ENCODE measurements around the gene MYCN. TPM values are rescaled to one million over a fixed set of nuclear protein-coding genes. Genes with fewer than 3 reads are reported as not detected.

The MYCN gene
- total and polyA plus RNA-seq, 4 donors, result 0.16 to 1.3 TPM; not detected in 2

DNA sequence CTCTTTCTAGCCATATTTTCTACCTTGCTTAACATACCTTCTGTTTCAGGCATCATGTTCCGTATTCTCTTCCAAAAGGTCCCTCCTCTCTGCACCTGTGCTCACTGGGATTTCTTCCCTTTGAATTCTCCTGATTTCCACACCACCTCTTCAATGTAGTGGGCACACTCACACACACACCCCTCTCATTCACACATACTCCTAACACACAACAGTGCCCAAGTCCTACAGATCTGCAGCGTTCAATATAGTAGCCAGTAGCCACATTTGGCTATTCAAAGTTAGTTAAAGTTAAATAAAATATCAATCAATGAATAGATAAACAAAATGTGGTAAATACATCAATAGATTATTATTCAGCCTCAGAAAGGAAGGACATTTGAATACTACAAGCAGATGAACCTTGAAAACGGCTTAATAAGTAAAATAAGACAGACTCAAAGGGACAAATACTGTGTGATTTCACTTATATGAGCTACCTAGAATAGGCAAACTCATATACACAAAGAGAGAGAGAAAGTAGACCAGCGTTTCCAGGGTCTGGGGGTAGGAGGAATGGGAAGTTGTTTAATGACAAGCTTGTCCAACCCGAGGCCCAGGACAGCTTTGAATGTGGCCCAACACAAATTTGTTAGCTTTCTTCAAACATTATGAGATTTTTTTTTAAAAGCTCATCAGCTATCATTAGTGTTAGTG, 34.4 kb downstream of the MYCN start:
- DNase-seq (ENCODE audit: low spot score), result no peak
- Histone ChIP-seq H3K36me3 (ENCODE audit: control insufficient read depth in 4 of 4, insufficient read depth in 3 of 4, low read depth in 1 of 4, low read length in 3 of 4) (no peaks in the 10 kb centered on the region), H3K9ac (ENCODE audit: low read depth in 1 of 2, low read length in 2 of 2) (no peak overlapping the region), H3K9me3 (ENCODE audit: control insufficient read depth in 4 of 4, low read length in 3 of 4) (no peaks in the 10 kb centered on the region), H3K27ac (ENCODE audit: low read depth in 1 of 2, low read length in 2 of 2) (no peak overlapping the region), H3K27me3 (ENCODE audit: control insufficient read depth in 4 of 4, insufficient read depth in 4 of 4, low read length in 3 of 4) (peaks cover 0 to 2% (median 0%) of the 10 kb centered on the region in 4 donors), H3K4me1 (ENCODE audit: control insufficient read depth in 4 of 4, insufficient read depth in 4 of 4, low read length in 3 of 4) (no peaks in the 10 kb centered on the region), H3K4me3 (ENCODE audit: low read depth in 1 of 3, low read length in 3 of 3) (no peak overlapping the region)
- TF ChIP-seq, protein P1, sequence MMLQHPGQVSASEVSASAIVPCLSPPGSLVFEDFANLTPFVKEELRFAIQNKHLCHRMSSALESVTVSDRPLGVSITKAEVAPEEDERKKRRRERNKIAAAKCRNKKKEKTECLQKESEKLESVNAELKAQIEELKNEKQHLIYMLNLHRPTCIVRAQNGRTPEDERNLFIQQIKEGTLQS (IDR thresholded peaks at IDR 0.05), result no peak
- TF ChIP-seq JUND (IDR thresholded peaks at IDR 0.05), result no peak
- no peak for TF ChIP-seq YY1 (IDR thresholded peaks at IDR 0.05)
- no peak for TF ChIP-seq GABPA (IDR thresholded peaks at IDR 0.05 in 1 of 2, conservative IDR thresholded peaks at IDR 0.05 in 1 of 2)
- TF ChIP-seq FOXA2 (IDR thresholded peaks at IDR 0.05), result no peak
- TF ChIP-seq, protein P2, sequence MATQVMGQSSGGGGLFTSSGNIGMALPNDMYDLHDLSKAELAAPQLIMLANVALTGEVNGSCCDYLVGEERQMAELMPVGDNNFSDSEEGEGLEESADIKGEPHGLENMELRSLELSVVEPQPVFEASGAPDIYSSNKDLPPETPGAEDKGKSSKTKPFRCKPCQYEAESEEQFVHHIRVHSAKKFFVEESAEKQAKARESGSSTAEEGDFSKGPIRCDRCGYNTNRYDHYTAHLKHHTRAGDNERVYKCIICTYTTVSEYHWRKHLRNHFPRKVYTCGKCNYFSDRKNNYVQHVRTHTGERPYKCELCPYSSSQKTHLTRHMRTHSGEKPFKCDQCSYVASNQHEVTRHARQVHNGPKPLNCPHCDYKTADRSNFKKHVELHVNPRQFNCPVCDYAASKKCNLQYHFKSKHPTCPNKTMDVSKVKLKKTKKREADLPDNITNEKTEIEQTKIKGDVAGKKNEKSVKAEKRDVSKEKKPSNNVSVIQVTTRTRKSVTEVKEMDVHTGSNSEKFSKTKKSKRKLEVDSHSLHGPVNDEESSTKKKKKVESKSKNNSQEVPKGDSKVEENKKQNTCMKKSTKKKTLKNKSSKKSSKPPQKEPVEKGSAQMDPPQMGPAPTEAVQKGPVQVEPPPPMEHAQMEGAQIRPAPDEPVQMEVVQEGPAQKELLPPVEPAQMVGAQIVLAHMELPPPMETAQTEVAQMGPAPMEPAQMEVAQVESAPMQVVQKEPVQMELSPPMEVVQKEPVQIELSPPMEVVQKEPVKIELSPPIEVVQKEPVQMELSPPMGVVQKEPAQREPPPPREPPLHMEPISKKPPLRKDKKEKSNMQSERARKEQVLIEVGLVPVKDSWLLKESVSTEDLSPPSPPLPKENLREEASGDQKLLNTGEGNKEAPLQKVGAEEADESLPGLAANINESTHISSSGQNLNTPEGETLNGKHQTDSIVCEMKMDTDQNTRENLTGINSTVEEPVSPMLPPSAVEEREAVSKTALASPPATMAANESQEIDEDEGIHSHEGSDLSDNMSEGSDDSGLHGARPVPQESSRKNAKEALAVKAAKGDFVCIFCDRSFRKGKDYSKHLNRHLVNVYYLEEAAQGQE (IDR thresholded peaks at IDR 0.05), result no peak
- TF ChIP-seq HNF4G (IDR thresholded peaks at IDR 0.05), result no peak
- TF ChIP-seq TAF1 (conservative IDR thresholded peaks at IDR 0.05), result no peak
- TF ChIP-seq RAD21 (IDR thresholded peaks at IDR 0.05), result no peak
- TF ChIP-seq, protein P3, sequence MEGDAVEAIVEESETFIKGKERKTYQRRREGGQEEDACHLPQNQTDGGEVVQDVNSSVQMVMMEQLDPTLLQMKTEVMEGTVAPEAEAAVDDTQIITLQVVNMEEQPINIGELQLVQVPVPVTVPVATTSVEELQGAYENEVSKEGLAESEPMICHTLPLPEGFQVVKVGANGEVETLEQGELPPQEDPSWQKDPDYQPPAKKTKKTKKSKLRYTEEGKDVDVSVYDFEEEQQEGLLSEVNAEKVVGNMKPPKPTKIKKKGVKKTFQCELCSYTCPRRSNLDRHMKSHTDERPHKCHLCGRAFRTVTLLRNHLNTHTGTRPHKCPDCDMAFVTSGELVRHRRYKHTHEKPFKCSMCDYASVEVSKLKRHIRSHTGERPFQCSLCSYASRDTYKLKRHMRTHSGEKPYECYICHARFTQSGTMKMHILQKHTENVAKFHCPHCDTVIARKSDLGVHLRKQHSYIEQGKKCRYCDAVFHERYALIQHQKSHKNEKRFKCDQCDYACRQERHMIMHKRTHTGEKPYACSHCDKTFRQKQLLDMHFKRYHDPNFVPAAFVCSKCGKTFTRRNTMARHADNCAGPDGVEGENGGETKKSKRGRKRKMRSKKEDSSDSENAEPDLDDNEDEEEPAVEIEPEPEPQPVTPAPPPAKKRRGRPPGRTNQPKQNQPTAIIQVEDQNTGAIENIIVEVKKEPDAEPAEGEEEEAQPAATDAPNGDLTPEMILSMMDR (IDR thresholded peaks at IDR 0.05; ENCODE audit: low read depth, low read length, missing input control), result no peak
- TF ChIP-seq, protein P4, sequence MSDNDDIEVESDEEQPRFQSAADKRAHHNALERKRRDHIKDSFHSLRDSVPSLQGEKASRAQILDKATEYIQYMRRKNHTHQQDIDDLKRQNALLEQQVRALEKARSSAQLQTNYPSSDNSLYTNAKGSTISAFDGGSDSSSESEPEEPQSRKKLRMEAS (IDR thresholded peaks at IDR 0.05), result no peak
- TF ChIP-seq, protein P5, sequence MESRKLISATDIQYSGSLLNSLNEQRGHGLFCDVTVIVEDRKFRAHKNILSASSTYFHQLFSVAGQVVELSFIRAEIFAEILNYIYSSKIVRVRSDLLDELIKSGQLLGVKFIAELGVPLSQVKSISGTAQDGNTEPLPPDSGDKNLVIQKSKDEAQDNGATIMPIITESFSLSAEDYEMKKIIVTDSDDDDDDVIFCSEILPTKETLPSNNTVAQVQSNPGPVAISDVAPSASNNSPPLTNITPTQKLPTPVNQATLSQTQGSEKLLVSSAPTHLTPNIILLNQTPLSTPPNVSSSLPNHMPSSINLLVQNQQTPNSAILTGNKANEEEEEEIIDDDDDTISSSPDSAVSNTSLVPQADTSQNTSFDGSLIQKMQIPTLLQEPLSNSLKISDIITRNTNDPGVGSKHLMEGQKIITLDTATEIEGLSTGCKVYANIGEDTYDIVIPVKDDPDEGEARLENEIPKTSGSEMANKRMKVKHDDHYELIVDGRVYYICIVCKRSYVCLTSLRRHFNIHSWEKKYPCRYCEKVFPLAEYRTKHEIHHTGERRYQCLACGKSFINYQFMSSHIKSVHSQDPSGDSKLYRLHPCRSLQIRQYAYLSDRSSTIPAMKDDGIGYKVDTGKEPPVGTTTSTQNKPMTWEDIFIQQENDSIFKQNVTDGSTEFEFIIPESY (IDR thresholded peaks at IDR 0.05), result no peak
- no peak for TF ChIP-seq RXRA (IDR thresholded peaks at IDR 0.05)
- no peak for TF ChIP-seq FOXA1 (IDR thresholded peaks at IDR 0.05)
- TF ChIP-seq HNF4A (conservative IDR thresholded peaks at IDR 0.05), result no peak
- TF ChIP-seq SP1 (IDR thresholded peaks at IDR 0.05), result no peak
- 88% methylated on average over 5 of the region's 5 CpGs for WGBS
